Head of caudate nucleus (tissue), 42 donors: ENCODE results near the gene PPP1R16B.
A peak's percentile ranks its signal among the peaks of the same experiment; 100 is the strongest.
"Not testable (repeated sequence)": the region's sequence is repeated elsewhere in the genome, so short reads cannot be mapped to it uniquely, and the experiment has no call there.

Experiments
- DNase-seq, 42 donors: peaks; one replicate each; pipeline versions ENCODE4 v3.0.0 to v3.0.0-alpha.2; 2020 to 2021; ENCODE audit warnings: mixed read lengths in 7 of 42
- intact Hi-C: fragments of 100-400 bp; cut with DNase I; formaldehyde crosslinking; loops from one replicate; pipeline ENCODE4 v1.15.0; 2022

The PPP1R16B gene

DNA sequence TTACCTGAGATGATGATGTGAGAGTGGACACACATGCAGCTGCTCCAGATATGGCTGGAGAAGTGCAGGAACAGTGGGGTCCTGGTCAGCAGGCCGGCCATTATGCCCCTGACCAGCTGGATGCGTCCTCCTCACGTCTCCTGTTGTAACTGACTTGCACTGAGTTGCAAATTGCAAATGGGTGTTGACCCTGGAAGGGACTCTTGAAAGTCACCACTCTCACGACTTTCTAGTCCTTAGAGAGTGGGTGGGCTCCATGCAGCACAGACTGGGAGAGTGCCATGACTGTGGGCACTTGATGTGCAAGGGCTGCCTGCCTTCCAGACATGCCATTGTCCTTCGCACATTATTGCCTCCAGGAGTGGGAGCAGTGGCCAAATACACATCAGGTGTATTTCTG lies 131.5 kb downstream of the PPP1R16B start:
- DNase-seq, result no peak
- intact Hi-C loops, result no loop called here

DNA sequence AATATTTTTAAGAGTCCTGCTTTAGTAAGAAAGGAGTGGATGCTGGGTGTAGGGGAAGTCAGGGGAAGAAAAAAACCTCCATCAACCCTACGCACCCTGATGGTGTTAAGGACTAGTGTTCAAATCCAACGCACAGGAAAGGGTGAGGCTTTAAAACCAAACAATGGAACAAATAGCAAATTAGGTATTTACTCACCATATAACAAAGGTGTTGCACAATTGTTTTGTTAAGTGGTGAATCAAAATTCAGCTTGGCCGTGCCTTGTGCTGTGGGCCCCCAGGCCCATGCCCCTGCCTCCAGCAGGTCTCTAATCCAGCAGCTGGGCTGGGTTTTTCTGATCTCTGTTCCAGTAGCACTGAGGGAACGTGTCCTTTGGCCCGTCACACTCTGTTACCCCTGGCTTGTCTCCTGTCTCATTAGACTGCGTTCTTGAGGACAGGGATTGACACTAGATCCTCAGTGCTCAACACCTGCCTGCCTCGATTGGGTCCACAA lies 132.5 kb downstream of the PPP1R16B start:
- DNase-seq, result no peak
- intact Hi-C loops, result no loop called here

DNA sequence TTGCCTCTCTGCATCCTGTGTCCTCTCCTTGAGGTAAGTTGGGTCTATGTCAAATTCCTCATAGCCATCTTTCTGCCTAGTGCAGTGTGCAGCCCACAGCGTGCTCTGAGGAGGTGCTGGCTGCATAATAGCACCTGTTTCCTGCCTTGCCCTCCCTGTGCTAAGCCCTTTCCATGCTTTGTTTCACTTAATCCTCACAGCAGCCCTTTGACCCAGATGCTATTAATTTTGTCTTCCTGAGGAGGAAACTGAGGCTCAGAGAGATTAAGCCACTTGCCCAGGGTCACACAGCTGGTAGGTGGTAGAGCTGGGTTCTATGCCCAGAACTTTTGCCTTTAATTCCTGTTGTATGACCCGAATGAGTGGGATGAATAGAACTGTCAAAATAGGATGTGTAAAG lies 134.2 kb downstream of the PPP1R16B start:
- intact Hi-C loops, result no loop called here
- DNase-seq, result no peak

- no peak for DNase-seq
- intact Hi-C loops, result no loop called here
Measured at GRCh38 chr20:38940644-38941043, 135.1 kb downstream of the PPP1R16B start.

DNA sequence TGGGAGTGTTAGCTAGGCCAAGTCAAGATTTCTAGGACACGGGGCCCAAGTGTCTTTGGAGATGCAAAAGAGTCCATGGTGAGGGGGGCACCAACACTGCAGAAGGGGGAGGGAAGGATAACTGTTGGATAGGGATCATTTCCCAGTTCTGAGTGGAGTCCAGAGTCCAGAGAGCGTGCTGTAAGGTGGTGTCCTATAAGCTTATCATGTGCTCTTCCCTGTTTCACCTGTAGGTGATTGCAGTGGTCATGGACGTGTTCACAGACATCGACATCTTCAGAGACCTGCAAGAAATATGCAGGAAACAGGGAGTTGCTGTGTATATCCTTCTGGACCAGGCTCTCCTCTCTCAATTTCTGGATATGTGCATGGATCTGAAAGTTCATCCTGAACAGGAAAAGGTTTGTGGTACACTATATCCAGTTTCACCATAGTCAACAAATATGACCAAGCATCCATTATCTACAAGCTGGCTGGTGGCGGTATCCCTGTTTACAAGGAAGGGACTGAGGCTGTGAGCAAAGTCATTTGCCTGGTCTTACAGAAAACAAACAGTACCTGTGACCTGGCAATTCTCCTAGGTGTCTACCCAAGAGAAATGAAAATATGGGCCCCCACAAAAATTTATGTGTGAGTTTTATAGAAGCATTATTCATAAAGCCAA lies 136.4 kb downstream of the PPP1R16B start:
- intact Hi-C loops, result no loop called here
- DNase-seq, result no peak

GRCh38 chr20:38945012-38945411 lies 139.5 kb downstream of the PPP1R16B start:
- no peak for DNase-seq
- intact Hi-C loops, result no loop called here

- intact Hi-C loops, result no loop called here
- no peak for DNase-seq
Measured at GRCh38 chr20:38946836-38947235, 141.3 kb downstream of the PPP1R16B start.

DNA sequence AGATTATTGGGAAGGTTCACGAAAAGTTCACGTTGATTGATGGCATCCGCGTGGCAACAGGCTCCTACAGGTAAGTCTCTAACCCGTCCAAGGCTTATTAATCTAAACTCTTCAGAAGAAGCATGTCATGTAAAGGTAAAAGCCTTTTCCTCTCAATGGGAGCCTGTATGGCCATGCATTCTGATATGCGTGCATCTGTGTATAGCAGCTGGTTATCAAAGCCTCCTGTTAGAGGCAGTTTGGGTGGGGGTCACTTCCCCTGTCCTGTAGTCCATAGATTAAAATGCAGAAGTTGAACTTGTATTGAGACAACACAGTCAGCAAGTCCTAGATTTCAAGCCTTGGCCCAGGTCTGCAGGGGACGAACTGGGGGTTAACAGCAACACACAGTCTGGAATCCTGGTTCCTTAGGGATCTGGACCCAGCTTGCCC lies 142.4 kb downstream of the PPP1R16B start:
- intact Hi-C loops, result no loop called here
- DNase-seq, result no peak

DNA sequence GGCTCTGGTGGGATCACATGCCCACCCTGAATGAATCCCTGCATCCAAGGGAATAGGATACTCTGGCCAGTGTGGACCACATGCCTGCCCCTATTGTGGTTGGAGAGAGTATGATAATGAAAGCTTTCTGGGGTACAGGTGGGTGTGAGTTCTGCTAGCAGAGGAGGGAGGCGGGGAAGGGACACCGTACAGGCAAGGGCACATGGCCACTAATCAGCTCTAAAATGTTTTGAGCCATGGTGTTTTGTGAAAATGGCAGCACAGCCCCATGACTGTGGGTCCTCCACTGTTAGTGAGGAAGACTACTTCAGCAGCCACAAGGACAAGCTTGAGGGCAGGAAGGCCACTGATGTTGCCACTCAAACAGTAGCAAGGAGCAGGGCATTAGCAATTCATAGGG lies 144.8 kb downstream of the PPP1R16B start:
- intact Hi-C loops, result no loop called here
- DNase-seq, result no peak

- intact Hi-C loops, result no loop called here
- DNase-seq, result no peak
Measured at GRCh38 chr20:38951611-38952010, 146.1 kb downstream of the PPP1R16B start.

DNA sequence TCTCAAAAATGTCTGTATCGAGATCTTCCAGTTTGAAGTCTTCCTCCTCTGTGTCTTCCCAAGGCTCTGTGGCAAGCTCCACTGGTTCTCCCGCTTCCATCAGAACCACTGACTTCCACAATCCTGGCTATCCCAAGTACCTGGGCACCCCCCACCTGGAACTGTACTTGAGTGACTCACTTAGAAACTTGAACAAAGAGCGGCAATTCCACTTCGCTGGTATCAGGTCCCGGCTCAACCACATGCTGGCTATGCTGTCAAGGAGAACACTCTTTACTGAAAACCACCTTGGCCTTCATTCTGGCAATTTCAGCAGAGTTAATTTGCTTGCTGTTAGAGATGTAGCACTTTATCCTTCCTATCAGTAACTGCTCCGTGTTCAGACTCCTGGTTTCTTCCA lies 146.7 kb downstream of the PPP1R16B start:
- no peak for DNase-seq
- intact Hi-C loops, result no loop called here

- intact Hi-C loops, result no loop called here
- no peak for DNase-seq
Measured at GRCh38 chr20:38953630-38954340, 148.3 kb downstream of the PPP1R16B start.

- intact Hi-C loops, result no loop called here
- no peak for DNase-seq
Measured at GRCh38 chr20:38957235-38957876, 151.9 kb downstream of the PPP1R16B start.

DNA sequence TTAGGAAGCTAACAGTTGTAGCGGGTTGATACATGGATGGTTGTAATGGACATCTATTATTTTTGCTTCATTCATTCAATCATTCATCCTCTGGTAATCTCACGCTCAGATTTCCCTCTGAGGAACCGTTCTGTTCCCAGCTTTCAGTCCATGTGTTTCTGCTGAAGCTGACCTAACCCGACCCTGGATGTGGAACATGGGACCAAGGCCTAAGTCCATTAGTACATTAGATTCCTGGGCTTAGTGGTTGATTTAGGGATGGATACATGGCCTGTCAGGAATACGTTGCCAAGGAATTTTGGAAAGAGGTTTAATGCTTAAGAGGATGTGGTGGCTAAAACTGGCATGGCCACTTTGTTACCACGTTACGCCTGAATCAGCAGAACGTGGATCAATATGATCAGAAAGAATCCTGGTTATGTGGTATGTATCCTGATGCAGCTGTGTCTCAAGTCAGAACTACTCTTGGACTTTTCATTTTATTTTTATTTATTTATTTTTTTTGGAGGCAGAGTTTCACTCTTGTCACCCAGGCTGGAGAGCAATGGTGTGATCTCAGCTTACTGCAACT lies 152.5 kb downstream of the PPP1R16B start:
- DNase-seq, result no peak
- intact Hi-C loops, result no loop called here

- intact Hi-C loops, result loop anchor here (5.0 kb wide), 1 partner anchor 33 kb away; the partner anchor contains the start of gene FAM83D
- not testable (repeated sequence) for DNase-seq
Measured at GRCh38 chr20:38960187-38960687, 154.7 kb downstream of the PPP1R16B start.

GRCh38 chr20:38961530-38962043 lies 156.1 kb downstream of the PPP1R16B start:
- intact Hi-C loops, result loop anchor here (5.0 kb wide), 1 partner anchor 34 kb away; the partner anchor contains the start of gene FAM83D
- peak in 21 of 42 donors; percentile 3 to 48 (median 16) for DNase-seq

DNA sequence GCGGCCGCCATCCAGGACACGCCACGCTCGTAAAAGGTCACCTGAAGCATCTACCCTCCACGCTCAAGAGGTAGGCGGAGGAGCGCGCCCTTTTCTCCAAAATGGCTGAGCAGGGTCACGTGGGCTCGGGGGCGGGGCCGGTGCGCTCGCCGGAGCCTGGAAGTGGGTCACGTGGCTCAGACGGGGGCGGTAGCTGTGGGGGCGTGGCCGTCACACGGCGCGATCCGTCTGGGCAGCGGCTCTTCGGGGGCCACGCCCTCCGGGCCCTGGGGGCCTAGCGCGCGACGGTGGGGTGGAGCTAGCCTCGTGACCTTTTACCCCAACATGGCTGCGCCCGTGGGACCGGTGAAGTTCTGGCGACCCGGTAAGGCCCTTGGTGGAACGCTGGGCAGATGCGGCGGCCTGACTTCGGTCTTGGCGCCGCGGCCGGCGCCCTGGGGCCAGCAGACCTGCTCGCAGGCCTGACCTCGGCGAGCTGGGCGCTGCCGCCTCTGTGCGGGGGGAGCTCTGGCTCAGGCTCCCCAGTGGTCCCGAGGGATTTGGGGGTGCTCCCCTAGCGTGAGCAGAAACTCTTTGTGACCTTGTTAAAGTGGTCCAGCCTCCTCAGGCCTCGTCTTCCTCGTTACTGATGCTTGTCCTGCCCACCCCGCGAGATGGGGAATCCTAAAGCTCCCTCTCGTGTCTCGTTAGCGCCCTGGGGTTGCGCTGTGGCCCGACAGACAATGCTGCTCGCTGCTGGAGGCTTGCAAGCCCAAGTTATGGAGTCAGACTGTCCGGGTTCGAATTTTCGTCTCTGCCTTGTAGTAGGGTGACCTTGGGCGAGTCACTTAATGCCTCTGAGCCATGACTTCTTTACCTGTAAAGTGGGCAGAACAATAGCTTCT lies 156.8 kb downstream of the PPP1R16B start, which contains the start of gene DHX35:
Gene DHX35 (plus strand): TSS at position 301 of the 884 bp plus-strand sequence. CDS start 24 bp downstream, at position 325.
- peak; percentile 95 to 100 (median 99) for DNase-seq
- intact Hi-C loops, result loop anchor here (5.0 kb wide), 1 partner anchor 35 kb away; the partner anchor contains the start of gene FAM83D

DNA sequence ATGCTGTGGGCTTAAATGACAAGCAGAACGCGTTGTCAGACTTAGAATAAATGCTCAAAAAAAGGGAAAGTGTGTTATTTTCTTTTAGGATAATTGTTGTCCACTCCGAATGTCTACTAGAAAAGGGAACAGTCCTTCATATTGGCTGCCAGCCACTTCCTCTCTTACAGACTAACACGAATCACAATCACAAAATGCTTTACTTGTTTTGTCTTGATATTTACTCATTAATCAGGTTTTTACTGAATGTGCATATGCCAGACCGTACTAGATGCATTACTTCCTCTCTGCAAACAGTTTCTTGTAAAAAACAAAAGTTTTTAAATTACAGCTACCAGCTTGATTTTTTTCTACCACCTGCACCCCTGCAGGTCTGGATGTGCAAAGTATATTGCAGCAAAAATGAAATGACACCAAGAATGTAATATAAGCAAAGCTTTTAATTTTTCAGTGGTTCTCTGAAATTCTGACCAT lies 157.5 kb downstream of the PPP1R16B start:
- no peak for DNase-seq
- intact Hi-C loops, result loop anchor here (5.0 kb wide), 1 partner anchor 36 kb away; the partner anchor contains the start of gene FAM83D
